Ovary (tissue), 9 donors: Measurements from ENCODE around the gene FSTL5. TPM values are rescaled to one million over a fixed set of nuclear protein-coding genes. Genes with fewer than 3 reads are reported as not detected.

Experiments
- DNase-seq, 5 donors: peaks; one replicate each; pipeline ENCODE4 v3.0.0-alpha.2; 2019 to 2020
- H3K27ac ChIP-seq, 2 donors: fragments of 200-600 bp; one replicate each; pipeline versions ENCODE4 v1.5.1 to v1.8.0; 2019 to 2022
- H3K27me3 ChIP-seq: fragments of 200-600 bp; one replicate; pipeline ENCODE4 v1.8.0; 2022
- H3K36me3 ChIP-seq: fragments of 200-600 bp; sonication (generic); one replicate; pipeline ENCODE4 v1.5.1; 2019
- H3K4me1 ChIP-seq: one replicate; pipeline ENCODE4 v1.8.1; 2013; ENCODE audit warnings: mild to moderate bottlenecking, moderate library complexity; ENCODE audit not compliant: insufficient read depth
- H3K4me3 ChIP-seq: fragments of 200-600 bp; sonication (generic); one replicate; pipeline ENCODE4 v1.5.1; 2017
- H3K9me3 ChIP-seq, 2 donors: fragments of 200-600 bp in 1 of 2; sonication (generic) in 1 of 2; one replicate each; pipeline versions ENCODE4 v1.5.1 to v1.8.1; 2013 to 2019; ENCODE audit warnings: mild to moderate bottlenecking in 1 of 2, moderate library complexity in 1 of 2
- EP300 ChIP-seq: sonication (generic); formaldehyde crosslinking; IDR thresholded peaks from one replicate; pipeline ENCODE4 v1.6.1; 2017; ENCODE audit warnings: antibody characterized with exemption
- POLR2A ChIP-seq: fragments of 450-650 bp; IDR thresholded peaks from one replicate; pipeline ENCODE4 v1.6.1; 2017; ENCODE audit warnings: antibody characterized with exemption, mild to moderate bottlenecking, moderate library complexity
- WGBS, 3 donors: extraction: QIAGEN DNeasy Blood & Tissue Kit in 1 of 3; methylation state at CpG; one replicate each; pipeline versions ENCODE4 v1.1.5 to v1.1.7; 2013 to 2017; 5-methylcytosine and 5-hydroxymethylcytosine counted together
- intact Hi-C, 4 donors: fragments of 100-400 bp; cut with DNase I; formaldehyde crosslinking; loops; one replicate each; pipeline versions ENCODE4 v1.11.0 to v1.15.1; 2022 to 2023
- polyA plus RNA-seq, 2 donors: library from polyadenylated mRNA; stranded (reverse); fragments of 200-250 nt in 1 of 2; fragments of 350-450 nt in 1 of 2; fragmentation: Illumina TruSeq in 1 of 2; extraction: RNeasy Lipid Tissue Mini Kit (QIAGEN cat#74804) in 1 of 2; gene quantifications; one replicate each; pipeline ENCODE4 v1.2.3, GENCODE V29; 2013 to 2014
- total RNA-seq, 7 donors: library from RNA; depleted of rRNA in 2 of 7; stranded (reverse); fragments of >200 nt in 2 of 7; fragmentation: NEBNext Ultra II Directional in 3 of 7; extraction: Animal tissue kit (Norgen Biotek cat#: 25700) in 3 of 7; gene quantifications; one replicate each; pipeline versions ENCODE4 v1.1.0 to v1.2.4, GENCODE V29; 2016 to 2023
- TF ChIP-seq, protein P1 (sequence below), 3 donors: fragments of 450-650 bp in 2 of 3; fragments of 200-600 bp in 1 of 3; IDR thresholded peaks; one replicate each; pipeline versions ENCODE4 v1.5.1 to v1.8.0; 2016 to 2022; ENCODE audit warnings: antibody characterized with exemption in 3 of 3, mild to moderate bottlenecking in 1 of 3
- donor health status: DM: no; HTN: no; CAD: no; lungs with moderate emphysema.
- donor health status: DM: no; HTN: no; CAD: no.
- donor health status: Bipolar disorder and iron deficiency.
- donor health status: DM: yes; HTN: yes; CAD: no.
- donor health status: DM: no; HTN: no; CAD: no.
- donor health status: DM: yes; HTN: yes; CAD: no.

FSTL5 gene
- total and polyA plus RNA-seq, 9 donors: 0.05 TPM; not detected in 8

- peaks cover 0 to 3% of the 10 kb centered on the region in 2 donors for H3K9me3 ChIP-seq
- no peak overlapping the region for H3K27ac ChIP-seq
- no peak overlapping the region for H3K4me3 ChIP-seq
- intact Hi-C loops: no loop called here
- no peak for DNase-seq
- H3K4me1 ChIP-seq: no peaks in the 10 kb centered on the region
- 65 to 75% (median 67%) methylated on average over 6 of the region's 6 CpGs for WGBS, 3 donors
- no peaks in the 10 kb centered on the region for H3K36me3 ChIP-seq
- TF ChIP-seq, protein P1, sequence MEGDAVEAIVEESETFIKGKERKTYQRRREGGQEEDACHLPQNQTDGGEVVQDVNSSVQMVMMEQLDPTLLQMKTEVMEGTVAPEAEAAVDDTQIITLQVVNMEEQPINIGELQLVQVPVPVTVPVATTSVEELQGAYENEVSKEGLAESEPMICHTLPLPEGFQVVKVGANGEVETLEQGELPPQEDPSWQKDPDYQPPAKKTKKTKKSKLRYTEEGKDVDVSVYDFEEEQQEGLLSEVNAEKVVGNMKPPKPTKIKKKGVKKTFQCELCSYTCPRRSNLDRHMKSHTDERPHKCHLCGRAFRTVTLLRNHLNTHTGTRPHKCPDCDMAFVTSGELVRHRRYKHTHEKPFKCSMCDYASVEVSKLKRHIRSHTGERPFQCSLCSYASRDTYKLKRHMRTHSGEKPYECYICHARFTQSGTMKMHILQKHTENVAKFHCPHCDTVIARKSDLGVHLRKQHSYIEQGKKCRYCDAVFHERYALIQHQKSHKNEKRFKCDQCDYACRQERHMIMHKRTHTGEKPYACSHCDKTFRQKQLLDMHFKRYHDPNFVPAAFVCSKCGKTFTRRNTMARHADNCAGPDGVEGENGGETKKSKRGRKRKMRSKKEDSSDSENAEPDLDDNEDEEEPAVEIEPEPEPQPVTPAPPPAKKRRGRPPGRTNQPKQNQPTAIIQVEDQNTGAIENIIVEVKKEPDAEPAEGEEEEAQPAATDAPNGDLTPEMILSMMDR (IDR thresholded peaks at IDR 0.05): no peak
- TF ChIP-seq EP300 (no peak), POLR2A (no peak)
- no peaks in the 10 kb centered on the region for H3K27me3 ChIP-seq
These were observed 578.8 kb downstream of the FSTL5 start for GRCh38 chr4:161585011-161585410.

- Histone ChIP-seq H3K27ac (no peak overlapping the region), H3K27me3 (no peaks in the 10 kb centered on the region), H3K9me3 (no peaks in the 10 kb centered on the region), H3K4me3 (no peak overlapping the region), H3K36me3 (no peaks in the 10 kb centered on the region), H3K4me1 (no peaks in the 10 kb centered on the region)
- TF ChIP-seq EP300: no peak
- TF ChIP-seq, protein P1 (IDR thresholded peaks at IDR 0.05): no peak
- TF ChIP-seq POLR2A: no peak
- intact Hi-C loops: loop anchor here in 1 of 4 donors (5.0 kb wide), 1 partner anchor 116 kb away; no protein-coding TSS in a partner anchor
- DNase-seq: no peak
These were observed 580.3 kb downstream of the FSTL5 start for GRCh38 chr4:161583549-161583948.

DNA sequence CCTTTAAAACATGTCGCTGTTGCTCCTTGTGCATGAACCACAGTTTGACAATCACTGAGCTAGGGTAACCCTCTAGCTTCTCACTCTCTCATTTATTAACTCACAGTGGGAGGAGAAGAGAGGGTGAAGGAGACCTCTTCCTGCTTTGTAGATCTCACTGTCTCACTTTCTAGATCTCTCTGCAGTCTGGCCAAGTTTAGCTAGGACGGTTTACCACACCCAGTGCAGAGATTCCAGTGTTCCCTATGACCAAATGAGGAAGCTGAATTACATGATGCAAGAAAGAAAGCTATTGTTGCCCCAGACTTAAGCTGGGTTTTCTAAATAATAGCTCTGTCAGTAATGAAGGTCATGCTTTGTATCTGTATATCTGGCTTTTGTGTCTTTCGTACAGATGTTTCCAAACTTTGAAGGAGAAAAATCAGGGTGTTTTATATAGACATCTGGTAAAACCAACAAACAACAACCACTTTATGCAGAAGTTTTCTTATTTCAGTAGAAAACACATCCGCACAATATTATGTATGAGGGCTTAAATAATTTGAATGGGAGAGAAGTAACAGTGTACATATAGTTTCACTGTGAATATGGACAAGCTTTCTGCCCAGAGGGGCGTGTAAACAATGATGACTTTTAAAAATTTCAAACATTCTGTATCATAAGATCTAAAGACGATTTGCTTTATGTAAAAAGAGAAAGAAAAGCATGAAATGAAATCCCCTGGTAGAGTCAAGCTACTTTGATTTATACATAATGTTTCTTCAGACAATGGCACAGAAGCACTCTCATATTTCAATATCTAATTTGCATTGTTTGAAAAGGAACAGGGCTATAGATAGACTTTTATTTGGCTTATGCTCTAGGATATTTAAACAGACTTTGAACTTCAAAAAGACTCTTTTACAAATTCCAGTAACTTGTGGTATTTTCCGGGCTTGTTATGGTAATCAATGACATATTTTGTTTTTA is 582.3 kb downstream of the FSTL5 start:
- Histone ChIP-seq H3K27me3 (no peaks in the 10 kb centered on the region), H3K27ac (no peak overlapping the region), H3K36me3 (no peaks in the 10 kb centered on the region), H3K4me1 (no peaks in the 10 kb centered on the region), H3K9me3 (no peaks in the 10 kb centered on the region), H3K4me3 (no peak overlapping the region)
- TF ChIP-seq, protein P1 (IDR thresholded peaks at IDR 0.05): no peak
- no peak for TF ChIP-seq POLR2A
- TF ChIP-seq EP300: no peak
- intact Hi-C loops: loop anchor here in 1 of 4 donors (5.0 kb wide), 1 partner anchor 114 kb away; no protein-coding TSS in a partner anchor
- 69 to 76% (median 73%) methylated on average over 7 of the region's 7 CpGs for WGBS, 3 donors
- no peak for DNase-seq

DNA sequence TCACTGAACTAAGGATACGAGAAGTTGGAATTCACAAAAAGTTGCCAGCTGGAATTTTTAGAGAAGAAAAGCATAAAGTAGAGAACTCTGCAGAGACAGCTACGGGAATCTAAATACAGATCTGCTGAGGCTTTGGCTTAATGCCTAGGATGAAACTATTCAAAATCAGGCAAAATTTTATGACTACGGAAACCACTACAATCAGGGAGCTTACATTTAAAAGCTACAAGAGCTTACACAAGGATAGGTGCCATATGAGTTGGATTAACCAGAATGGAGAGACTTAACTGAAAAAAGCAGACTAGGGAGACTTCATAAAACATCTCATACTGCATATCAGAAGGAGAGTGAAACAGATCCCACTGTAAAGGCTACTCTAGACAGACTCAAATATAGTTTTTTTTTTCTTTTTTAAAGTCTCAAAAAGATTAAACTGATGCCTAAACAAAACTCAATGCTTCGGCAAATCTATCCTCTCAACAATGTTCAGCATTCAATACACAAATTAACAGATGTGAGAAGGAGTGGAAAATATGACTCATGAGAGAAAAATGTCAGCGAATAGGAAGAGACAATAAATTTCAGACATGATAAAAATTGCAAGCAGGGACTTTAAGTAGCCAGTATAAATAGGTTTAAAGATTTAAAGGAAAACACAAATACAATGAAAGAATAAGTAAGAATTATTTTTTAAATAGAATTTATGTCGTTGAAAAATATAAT is 586.1 kb downstream of the FSTL5 start:
- TF ChIP-seq POLR2A (no peak), EP300 (no peak)
- TF ChIP-seq, protein P1 (IDR thresholded peaks at IDR 0.05): no peak
- no peaks in the 10 kb centered on the region for H3K9me3 ChIP-seq
- 29 to 37% (median 30%) methylated on average over 6 of the region's 6 CpGs for WGBS, 3 donors
- no peak overlapping the region for H3K4me3 ChIP-seq
- H3K36me3 ChIP-seq: no peaks in the 10 kb centered on the region
- H3K27ac ChIP-seq: no peak overlapping the region
- H3K27me3 ChIP-seq: no peaks in the 10 kb centered on the region
- intact Hi-C loops: no loop called here
- H3K4me1 ChIP-seq: no peaks in the 10 kb centered on the region
- DNase-seq: no peak
